HFFc6 (cell line): ENCODE measurements around the gene SCIN. TPM values are rescaled to one million over a fixed set of nuclear protein-coding genes. Genes with fewer than 3 reads are reported as not detected.
"Not testable (repeated sequence)": the region's sequence is repeated elsewhere in the genome, so short reads cannot be mapped to it uniquely, and the experiment has no call there.

Experiments used
- DNase-seq: peaks from one replicate; pipeline ENCODE4 v3.0.0-alpha.2; 2018
- H3K27ac Mint-ChIP-seq: 2 replicates; pipeline ENCODE4 v1.8.0; 2020; ENCODE audit warnings: mild to moderate bottlenecking, mixed read lengths
- H3K27me3 Mint-ChIP-seq: 2 replicates; pipeline ENCODE4 v1.8.0; 2021; ENCODE audit warnings: mild to moderate bottlenecking, moderate library complexity, mixed read lengths; ENCODE audit not compliant: insufficient read depth
- H3K36me3 Mint-ChIP-seq: 2 replicates; pipeline ENCODE4 v1.8.0; 2021; ENCODE audit warnings: low read depth, mixed read lengths
- H3K4me1 Mint-ChIP-seq: 2 replicates; pipeline ENCODE4 v1.8.0; 2020; ENCODE audit warnings: low read depth, mixed read lengths
- H3K4me3 Mint-ChIP-seq: 2 replicates; pipeline ENCODE4 v1.8.0; 2020; ENCODE audit warnings: mild to moderate bottlenecking, moderate library complexity, mixed read lengths
- H3K9me3 Mint-ChIP-seq: 2 replicates; pipeline ENCODE4 v1.8.0; 2020; ENCODE audit warnings: mild to moderate bottlenecking, mixed read lengths
- CTCF ChIP-seq: fragments of 200-600 bp; sonication (generic); IDR thresholded peaks from 2 replicates; pipeline ENCODE4 v1.5.0; 2021; ENCODE audit warnings: antibody characterized with exemption, mild to moderate bottlenecking
- total RNA-seq, 6 experiments: library from RNA; stranded (reverse); fragmentation: NEBNext Ultra II Directional; extraction: Animal tissue kit (Norgen Biotek cat#: 25700); gene quantifications; 2 replicates in 1 of 6; 3 replicates in 5 of 6; pipeline ENCODE4 v1.2.3, GENCODE V29; 2021

SCIN gene
- total RNA-seq, 6 experiments from 2014 or later, result 0.92 to 50.8 (median 47.4) TPM

GRCh38 chr7:12552876-12553275 is 17.6 kb upstream of the SCIN start:
- H3K27me3 Mint-ChIP-seq, result peaks cover 2% of the 10 kb centered on the region; the same call in 1 of the 2 replicates

GRCh38 chr7:12553416-12553815 is 17.1 kb upstream of the SCIN start:
- H3K9me3 Mint-ChIP-seq, result peaks cover 14% of the 10 kb centered on the region
- no peak for TF ChIP-seq CTCF
- no peak overlapping the region; the same call in 1 of the 2 replicates for H3K4me3 Mint-ChIP-seq
- no peak for DNase-seq
- peaks cover 70% of the 10 kb centered on the region for H3K4me1 Mint-ChIP-seq
- H3K27ac Mint-ChIP-seq, result no peak overlapping the region
- peaks cover 17% of the 10 kb centered on the region for H3K36me3 Mint-ChIP-seq
- peaks cover 2% of the 10 kb centered on the region; the same call in 1 of the 2 replicates for H3K27me3 Mint-ChIP-seq

More at GRCh38 chr7:12552876-12553275, 17.6 kb upstream of the SCIN start:
- Mint-ChIP-seq H3K27ac (peak overlapping the region; percentile 44; the same call in 1 of the 2 replicates), H3K36me3 (peaks cover 17% of the 10 kb centered on the region), H3K4me3 (peak overlapping the region; percentile 23; the same call in 1 of the 2 replicates), H3K9me3 (peaks cover 14% of the 10 kb centered on the region), H3K4me1 (peaks cover 65% of the 10 kb centered on the region)
- no peak for TF ChIP-seq CTCF
- DNase-seq, result no peak

GRCh38 chr7:12554351-12554750 is 16.2 kb upstream of the SCIN start:
- TF ChIP-seq CTCF, result no peak
- H3K9me3 Mint-ChIP-seq, result peaks cover 14% of the 10 kb centered on the region
- no peak for DNase-seq
- H3K4me1 Mint-ChIP-seq, result peaks cover 65% of the 10 kb centered on the region
- peaks cover 17% of the 10 kb centered on the region for H3K36me3 Mint-ChIP-seq
- peaks cover 2% of the 10 kb centered on the region; the same call in 1 of the 2 replicates for H3K27me3 Mint-ChIP-seq
- H3K27ac Mint-ChIP-seq, result no peak overlapping the region
- no peak overlapping the region for H3K4me3 Mint-ChIP-seq

- Mint-ChIP-seq H3K27ac (no peak overlapping the region), H3K27me3 (peaks cover 2% of the 10 kb centered on the region; the same call in 1 of the 2 replicates), H3K9me3 (peaks cover 14% of the 10 kb centered on the region), H3K4me3 (no peak overlapping the region), H3K36me3 (peaks cover 17% of the 10 kb centered on the region), H3K4me1 (peaks cover 61% of the 10 kb centered on the region)
- no peak for TF ChIP-seq CTCF
- no peak for DNase-seq
Measured at GRCh38 chr7:12554872-12555271, 15.6 kb upstream of the SCIN start.

GRCh38 chr7:12555695-12556094 is 14.8 kb upstream of the SCIN start:
- Mint-ChIP-seq H3K9me3 (peaks cover 14% of the 10 kb centered on the region), H3K36me3 (peaks cover 17% of the 10 kb centered on the region), H3K4me1 (peaks cover 59% of the 10 kb centered on the region)
- H3K27me3 Mint-ChIP-seq, H3K27ac Mint-ChIP-seq, H3K4me3 Mint-ChIP-seq, DNase-seq: not testable (repeated sequence)

- Mint-ChIP-seq H3K36me3 (peaks cover 17% of the 10 kb centered on the region), H3K9me3 (peaks cover 14% of the 10 kb centered on the region), H3K4me1 (peaks cover 54% of the 10 kb centered on the region)
- not testable (repeated sequence) for H3K27ac Mint-ChIP-seq, H3K27me3 Mint-ChIP-seq, H3K4me3 Mint-ChIP-seq, DNase-seq
Measured at GRCh38 chr7:12556139-12556792, 14.3 kb upstream of the SCIN start.
